ENCODE data around the gene OPN3.

Gene OPN3

GRCh38 chr1:241615043-241615974, 24.9 kb downstream of the OPN3 start:
- no peak for DNase-seq (ENCODE audit: low spot score)

GRCh38 chr1:241614572-241614971, 25.6 kb downstream of the OPN3 start:
- no peak for DNase-seq (ENCODE audit: low spot score)

GRCh38 chr1:241614144-241614543, 26.0 kb downstream of the OPN3 start:
- no peak for DNase-seq (ENCODE audit: low spot score)

GRCh38 chr1:241612533-241613477, 27.4 kb downstream of the OPN3 start:
- DNase-seq (ENCODE audit: low spot score) = no peak

GRCh38 chr1:241611736-241612135, 28.4 kb downstream of the OPN3 start:
- no peak for DNase-seq (ENCODE audit: low spot score)

- peak; percentile 33 for DNase-seq (ENCODE audit: low spot score)
Observed at GRCh38 chr1:241611063-241611462, 29.1 kb downstream of the OPN3 start.

- no peak for DNase-seq (ENCODE audit: low spot score)
Observed at GRCh38 chr1:241610056-241610815, 29.9 kb downstream of the OPN3 start.

- no peak for DNase-seq (ENCODE audit: low spot score)
Observed at GRCh38 chr1:241608379-241609033, 31.7 kb downstream of the OPN3 start.

GRCh38 chr1:241607497-241607896, 32.7 kb downstream of the OPN3 start:
- no peak for DNase-seq (ENCODE audit: low spot score)

- no peak for DNase-seq (ENCODE audit: low spot score)
Observed at GRCh38 chr1:241606544-241606943, 33.6 kb downstream of the OPN3 start.

GRCh38 chr1:241605146-241605805, 34.9 kb downstream of the OPN3 start:
- DNase-seq (ENCODE audit: low spot score) = peak; percentile 39

- no peak for DNase-seq (ENCODE audit: low spot score)
Observed at GRCh38 chr1:241603731-241604245, 36.4 kb downstream of the OPN3 start.

- no peak for DNase-seq (ENCODE audit: low spot score)
Observed at GRCh38 chr1:241600496-241600901, 39.7 kb downstream of the OPN3 start.

- DNase-seq (ENCODE audit: low spot score) = no peak
Observed at GRCh38 chr1:241598249-241598648, 41.9 kb downstream of the OPN3 start.

GRCh38 chr1:241596633-241597032, 43.5 kb downstream of the OPN3 start:
- no peak for DNase-seq (ENCODE audit: low spot score)

GRCh38 chr1:241593186-241593585, 47.0 kb downstream of the OPN3 start:
- no peak for DNase-seq (ENCODE audit: low spot score)

GRCh38 chr1:241592273-241592958, 47.8 kb downstream of the OPN3 start:
- DNase-seq (ENCODE audit: low spot score) = no peak

- no peak for DNase-seq (ENCODE audit: low spot score)
Observed at GRCh38 chr1:241591736-241592135, 48.4 kb downstream of the OPN3 start.

- no peak for DNase-seq (ENCODE audit: low spot score)
Observed at GRCh38 chr1:241591317-241591716, 48.9 kb downstream of the OPN3 start.

GRCh38 chr1:241590719-241591118, 49.5 kb downstream of the OPN3 start:
- no peak for DNase-seq (ENCODE audit: low spot score)

All from iPS-NIHi11 (cell line).